Nephron (organoid): ENCODE measurements around the gene EML1.
"Not testable (repeated sequence)": the region's sequence is repeated elsewhere in the genome, so short reads cannot be mapped to it uniquely, and the experiment has no call there.

Experiments
- H3K27ac Mint-ChIP-seq, 3 experiments: 2 replicates each; pipeline ENCODE4 v1.8.0; 2020; ENCODE audit warnings: mixed read lengths in 3 of 3, mild to moderate bottlenecking in 2 of 3, moderate library complexity in 1 of 3
- H3K27me3 Mint-ChIP-seq: 2 replicates; pipeline ENCODE4 v1.8.0; 2021; ENCODE audit warnings: low read depth, mild to moderate bottlenecking, moderate library complexity, mixed read lengths
- H3K36me3 Mint-ChIP-seq: 2 replicates; pipeline ENCODE4 v1.8.0; 2020; ENCODE audit warnings: low read depth, mixed read lengths
- H3K4me1 Mint-ChIP-seq: 2 replicates; pipeline ENCODE4 v1.8.0; 2020; ENCODE audit warnings: mixed read lengths
- H3K4me3 Mint-ChIP-seq, 3 experiments: 2 replicates each; pipeline ENCODE4 v1.8.0; 2020; ENCODE audit warnings: mild to moderate bottlenecking in 3 of 3, mixed read lengths in 3 of 3, moderate library complexity in 2 of 3
- H3K9me3 Mint-ChIP-seq: 2 replicates; pipeline ENCODE4 v1.8.0; 2020; ENCODE audit warnings: mixed read lengths
- TF ChIP-seq, protein P1 (sequence below), 3 experiments: fragments of 200-600 bp; sonication (generic); IDR thresholded peaks; one replicate each; pipeline ENCODE4 v1.5.0; 2021; ENCODE audit warnings: antibody characterized with exemption in 3 of 3; ENCODE audit not compliant: unreplicated experiment in 3 of 3

The EML1 gene

DNA sequence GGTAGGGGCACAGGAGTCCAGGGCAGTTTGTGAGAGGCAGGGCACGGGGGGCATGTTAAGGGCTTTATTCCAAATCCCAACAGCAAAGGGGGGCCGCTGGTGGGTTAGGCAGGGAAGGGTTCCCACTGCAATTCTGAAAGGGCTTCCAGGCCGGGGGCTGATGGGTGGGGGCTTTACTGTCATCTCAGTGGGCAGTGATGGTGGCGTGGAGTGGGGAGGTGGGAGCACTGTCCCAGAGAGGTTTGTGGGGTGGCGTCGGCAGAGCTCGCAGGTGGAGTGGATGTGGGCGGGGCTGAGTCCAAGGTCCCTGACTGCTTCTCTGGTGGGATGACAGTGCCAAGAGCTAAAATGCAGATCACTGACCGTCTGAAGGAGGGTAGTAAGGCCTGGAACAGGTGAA, 150.4 kb downstream of the EML1 start:
- TF ChIP-seq, protein P1, sequence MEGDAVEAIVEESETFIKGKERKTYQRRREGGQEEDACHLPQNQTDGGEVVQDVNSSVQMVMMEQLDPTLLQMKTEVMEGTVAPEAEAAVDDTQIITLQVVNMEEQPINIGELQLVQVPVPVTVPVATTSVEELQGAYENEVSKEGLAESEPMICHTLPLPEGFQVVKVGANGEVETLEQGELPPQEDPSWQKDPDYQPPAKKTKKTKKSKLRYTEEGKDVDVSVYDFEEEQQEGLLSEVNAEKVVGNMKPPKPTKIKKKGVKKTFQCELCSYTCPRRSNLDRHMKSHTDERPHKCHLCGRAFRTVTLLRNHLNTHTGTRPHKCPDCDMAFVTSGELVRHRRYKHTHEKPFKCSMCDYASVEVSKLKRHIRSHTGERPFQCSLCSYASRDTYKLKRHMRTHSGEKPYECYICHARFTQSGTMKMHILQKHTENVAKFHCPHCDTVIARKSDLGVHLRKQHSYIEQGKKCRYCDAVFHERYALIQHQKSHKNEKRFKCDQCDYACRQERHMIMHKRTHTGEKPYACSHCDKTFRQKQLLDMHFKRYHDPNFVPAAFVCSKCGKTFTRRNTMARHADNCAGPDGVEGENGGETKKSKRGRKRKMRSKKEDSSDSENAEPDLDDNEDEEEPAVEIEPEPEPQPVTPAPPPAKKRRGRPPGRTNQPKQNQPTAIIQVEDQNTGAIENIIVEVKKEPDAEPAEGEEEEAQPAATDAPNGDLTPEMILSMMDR (IDR thresholded peaks at IDR 0.05; ENCODE audit: unreplicated experiment in 3 of 3), result no peak
- no peak overlapping the region for H3K27ac Mint-ChIP-seq
- no peak overlapping the region for H3K4me3 Mint-ChIP-seq
- peaks cover 28% of the 10 kb centered on the region for H3K36me3 Mint-ChIP-seq
- H3K9me3 Mint-ChIP-seq, result no peaks in the 10 kb centered on the region
- H3K4me1 Mint-ChIP-seq, result peaks cover 6% of the 10 kb centered on the region
- peaks cover 9% of the 10 kb centered on the region for H3K27me3 Mint-ChIP-seq

DNA sequence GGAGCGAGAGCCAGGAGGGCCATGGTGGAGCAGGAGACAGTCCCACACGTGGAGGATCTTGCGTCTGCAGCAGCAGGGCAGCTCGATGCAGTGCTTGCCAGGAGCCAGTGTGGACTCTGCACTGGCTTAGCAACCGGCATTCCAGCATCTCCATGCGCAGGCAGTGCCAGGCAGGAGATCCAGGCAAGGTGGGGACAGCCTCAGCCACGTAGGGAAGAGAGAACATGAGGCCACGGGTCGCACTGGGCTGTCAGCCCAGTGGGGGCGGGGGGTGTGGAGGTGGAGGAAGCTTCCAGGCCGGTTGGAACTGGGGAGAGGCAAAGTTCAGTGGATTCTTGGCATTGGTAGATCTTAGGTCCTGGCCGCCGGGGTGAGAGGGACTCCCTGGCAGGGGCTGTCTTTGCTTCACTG, 151.0 kb downstream of the EML1 start:
- peaks cover 6% of the 10 kb centered on the region for H3K4me1 Mint-ChIP-seq
- H3K9me3 Mint-ChIP-seq, result no peaks in the 10 kb centered on the region
- no peak overlapping the region for H3K27ac Mint-ChIP-seq
- no peak overlapping the region for H3K4me3 Mint-ChIP-seq
- peaks cover 28% of the 10 kb centered on the region for H3K36me3 Mint-ChIP-seq
- H3K27me3 Mint-ChIP-seq, result peaks cover 9% of the 10 kb centered on the region
- TF ChIP-seq, protein P1 (IDR thresholded peaks at IDR 0.05; ENCODE audit: unreplicated experiment in 3 of 3), result no peak

GRCh38 chr14:99945732-99946651, 152.8 kb downstream of the EML1 start:
- TF ChIP-seq, protein P1 (IDR thresholded peaks at IDR 0.05; ENCODE audit: unreplicated experiment in 3 of 3), result no peak
- Mint-ChIP-seq H3K9me3 (no peaks in the 10 kb centered on the region), H3K4me3 (peak overlapping the region in 1 of 3 experiments; percentile 10), H3K27me3 (peaks cover 9% of the 10 kb centered on the region), H3K4me1 (peaks cover 6% of the 10 kb centered on the region), H3K27ac (no peak overlapping the region), H3K36me3 (peaks cover 16% of the 10 kb centered on the region)

- H3K36me3 Mint-ChIP-seq, result peaks cover 15% of the 10 kb centered on the region
- H3K4me3 Mint-ChIP-seq, result peak overlapping the region in 2 of 3 experiments; percentile 10 to 43
- TF ChIP-seq, protein P1 (IDR thresholded peaks at IDR 0.05; ENCODE audit: unreplicated experiment in 3 of 3), result peak; percentile 88
- H3K4me1 Mint-ChIP-seq, result peaks cover 6% of the 10 kb centered on the region
- peaks cover 9% of the 10 kb centered on the region for H3K27me3 Mint-ChIP-seq
- H3K9me3 Mint-ChIP-seq, result no peaks in the 10 kb centered on the region
- H3K27ac Mint-ChIP-seq, result no peak overlapping the region
Observed at GRCh38 chr14:99946652-99947489, 153.7 kb downstream of the EML1 start.

GRCh38 chr14:99947695-99948094, 154.5 kb downstream of the EML1 start:
- Mint-ChIP-seq H3K4me1 (peaks cover 6% of the 10 kb centered on the region), H3K27me3 (peaks cover 9% of the 10 kb centered on the region), H3K36me3 (peaks cover 8% of the 10 kb centered on the region), H3K27ac (no peak overlapping the region), H3K4me3 (no peak overlapping the region), H3K9me3 (no peaks in the 10 kb centered on the region)
- TF ChIP-seq, protein P1 (IDR thresholded peaks at IDR 0.05; ENCODE audit: unreplicated experiment in 3 of 3), result no peak

DNA sequence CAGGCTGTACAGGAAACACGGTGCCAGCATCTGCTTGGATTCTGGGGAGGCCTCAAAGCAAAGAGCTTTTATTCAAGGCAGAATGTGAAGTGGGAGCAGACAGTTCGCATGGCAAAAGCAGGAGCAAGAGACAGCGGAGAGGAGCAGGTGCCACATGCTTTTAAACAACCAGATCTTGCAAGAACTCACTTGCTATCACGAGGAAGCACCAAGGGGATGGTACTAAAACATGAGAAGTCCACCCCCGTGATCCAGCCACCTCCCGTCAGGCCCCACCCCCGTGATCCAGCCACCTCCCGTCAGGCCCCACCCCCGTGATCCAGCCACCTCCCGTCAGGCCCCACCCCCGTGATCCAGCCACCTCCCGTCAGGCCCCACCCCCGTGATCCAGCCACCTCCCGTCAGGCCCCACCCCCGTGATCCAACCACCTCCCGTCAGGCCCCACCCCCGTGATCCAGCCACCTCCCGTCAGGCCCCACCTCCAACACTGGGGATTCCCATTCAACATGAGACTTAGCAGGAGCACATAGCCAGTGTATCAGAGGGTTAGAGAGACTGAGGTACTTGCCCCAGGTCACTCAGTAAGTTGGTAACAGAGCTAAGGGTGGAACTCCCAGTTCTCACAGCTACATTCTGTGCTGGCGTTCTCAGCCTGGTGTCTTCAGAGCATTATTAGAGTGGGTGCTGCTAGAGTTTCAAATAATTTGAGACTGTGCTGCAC, 156.0 kb downstream of the EML1 start:
- not testable (repeated sequence) for H3K27ac Mint-ChIP-seq, H3K27me3 Mint-ChIP-seq, H3K4me1 Mint-ChIP-seq, H3K4me3 Mint-ChIP-seq, H3K9me3 Mint-ChIP-seq, H3K36me3 Mint-ChIP-seq
